ENCODE measurements around the gene NCOA1.

- TF ChIP-seq, protein P1, sequence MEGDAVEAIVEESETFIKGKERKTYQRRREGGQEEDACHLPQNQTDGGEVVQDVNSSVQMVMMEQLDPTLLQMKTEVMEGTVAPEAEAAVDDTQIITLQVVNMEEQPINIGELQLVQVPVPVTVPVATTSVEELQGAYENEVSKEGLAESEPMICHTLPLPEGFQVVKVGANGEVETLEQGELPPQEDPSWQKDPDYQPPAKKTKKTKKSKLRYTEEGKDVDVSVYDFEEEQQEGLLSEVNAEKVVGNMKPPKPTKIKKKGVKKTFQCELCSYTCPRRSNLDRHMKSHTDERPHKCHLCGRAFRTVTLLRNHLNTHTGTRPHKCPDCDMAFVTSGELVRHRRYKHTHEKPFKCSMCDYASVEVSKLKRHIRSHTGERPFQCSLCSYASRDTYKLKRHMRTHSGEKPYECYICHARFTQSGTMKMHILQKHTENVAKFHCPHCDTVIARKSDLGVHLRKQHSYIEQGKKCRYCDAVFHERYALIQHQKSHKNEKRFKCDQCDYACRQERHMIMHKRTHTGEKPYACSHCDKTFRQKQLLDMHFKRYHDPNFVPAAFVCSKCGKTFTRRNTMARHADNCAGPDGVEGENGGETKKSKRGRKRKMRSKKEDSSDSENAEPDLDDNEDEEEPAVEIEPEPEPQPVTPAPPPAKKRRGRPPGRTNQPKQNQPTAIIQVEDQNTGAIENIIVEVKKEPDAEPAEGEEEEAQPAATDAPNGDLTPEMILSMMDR (IDR thresholded peaks at IDR 0.05; ENCODE audit: borderline replicate concordance, extremely low read depth, low read length, poor library complexity, severe bottlenecking): no peak
- TF ChIP-seq EZH2 (IDR thresholded peaks at IDR 0.05; ENCODE audit: borderline replicate concordance, low read depth, low read length, severe bottlenecking): no peak
Observed at GRCh38 chr2:24724111-24724775, 233.2 kb downstream of the NCOA1 start.
